Prostate gland (tissue), 2 donors: ENCODE measurements around the gene DNTT.

Experiments used
- POLR2A ChIP-seq: fragments of 450-650 bp; IDR thresholded peaks from one replicate; pipeline ENCODE4 v1.6.1; 2016; ENCODE audit warnings: antibody characterized with exemption, mild to moderate bottlenecking
- TF ChIP-seq, protein P1 (sequence below), 4 experiments: fragments of 200-600 bp in 2 of 4; fragments of 450-650 bp in 2 of 4; sonication (generic) in 2 of 4; IDR thresholded peaks; 1 replicate in 3 of 4; 2 replicates in 1 of 4; pipeline ENCODE4 v1.5.1; 2016 to 2019; ENCODE audit warnings: antibody characterized with exemption in 4 of 4, mild to moderate bottlenecking in 2 of 4, moderate library complexity in 2 of 4

DNA sequence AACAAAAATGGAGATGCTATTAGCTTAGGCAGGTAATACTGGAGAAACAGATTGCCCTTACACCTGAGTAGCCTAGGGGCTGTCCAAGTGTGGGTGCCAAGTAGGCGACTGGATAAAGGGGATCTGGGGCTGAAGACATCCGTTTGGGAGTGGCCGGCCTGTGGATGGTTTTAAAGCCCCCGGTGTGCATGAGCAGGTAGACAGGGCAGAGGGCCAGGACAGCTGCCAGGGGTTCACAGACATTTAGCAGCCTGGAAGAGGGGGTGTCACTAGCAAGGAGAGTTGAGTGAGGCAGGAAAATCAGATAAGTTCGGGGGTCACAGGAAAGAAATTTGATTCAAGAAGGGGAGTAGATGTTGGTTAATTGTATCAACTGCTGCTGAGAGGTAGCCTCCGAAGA lies 56.1 kb downstream of the DNTT start:
- TF ChIP-seq, protein P1, sequence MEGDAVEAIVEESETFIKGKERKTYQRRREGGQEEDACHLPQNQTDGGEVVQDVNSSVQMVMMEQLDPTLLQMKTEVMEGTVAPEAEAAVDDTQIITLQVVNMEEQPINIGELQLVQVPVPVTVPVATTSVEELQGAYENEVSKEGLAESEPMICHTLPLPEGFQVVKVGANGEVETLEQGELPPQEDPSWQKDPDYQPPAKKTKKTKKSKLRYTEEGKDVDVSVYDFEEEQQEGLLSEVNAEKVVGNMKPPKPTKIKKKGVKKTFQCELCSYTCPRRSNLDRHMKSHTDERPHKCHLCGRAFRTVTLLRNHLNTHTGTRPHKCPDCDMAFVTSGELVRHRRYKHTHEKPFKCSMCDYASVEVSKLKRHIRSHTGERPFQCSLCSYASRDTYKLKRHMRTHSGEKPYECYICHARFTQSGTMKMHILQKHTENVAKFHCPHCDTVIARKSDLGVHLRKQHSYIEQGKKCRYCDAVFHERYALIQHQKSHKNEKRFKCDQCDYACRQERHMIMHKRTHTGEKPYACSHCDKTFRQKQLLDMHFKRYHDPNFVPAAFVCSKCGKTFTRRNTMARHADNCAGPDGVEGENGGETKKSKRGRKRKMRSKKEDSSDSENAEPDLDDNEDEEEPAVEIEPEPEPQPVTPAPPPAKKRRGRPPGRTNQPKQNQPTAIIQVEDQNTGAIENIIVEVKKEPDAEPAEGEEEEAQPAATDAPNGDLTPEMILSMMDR (IDR thresholded peaks at IDR 0.05), result no peak
- no peak for TF ChIP-seq POLR2A
